IMR-90 (cell line): Measurements from ENCODE around the gene SLC2A11. TPM values are rescaled to one million over a fixed set of nuclear protein-coding genes. Genes with fewer than 3 reads are reported as not detected.

Source experiments
- ATAC-seq: fragments of 200-7000 bp; cut with Tn5 transposase; 2 replicates; pipeline ENCODE4 v1.9.1; 2020; ENCODE audit warnings: low read depth, mild to moderate bottlenecking, moderate library complexity
- BruUV-seq: library from RNA; stranded (reverse); fragments of 400-500 nt; replicated peaks from 2 replicates; lab custom pipeline; 2021; lab: Mats Ljungman, UMichigan
- CTCF ChIA-PET: fragments of 300-600 bp; formaldehyde crosslinking; extraction: SDS; loops from one replicate; lab custom pipeline; 2021; ENCODE audit warnings: antibody characterized with exemption; lab: Yijun Ruan, JAX
- POLR2A ChIA-PET: fragments of 300-600 bp; sonication (Branson Sonifier 250); formaldehyde crosslinking; loops from one replicate; lab custom pipeline; 2022; ENCODE audit warnings: antibody characterized with exemption; ENCODE audit not compliant: unreplicated experiment; lab: Charles Lee
- DNase-seq: peaks from one replicate; pipeline ENCODE4 v3.0.0; 2013
- H2AFZ ChIP-seq: replicated peaks from 2 replicates; pipeline ENCODE3; 2013; ENCODE audit warnings: low read length, mild to moderate bottlenecking; ENCODE audit not compliant: poor library complexity
- H2AK5ac ChIP-seq: 2 replicates; pipeline ENCODE4 v1.6.1; 2013; ENCODE audit warnings: low read depth, low read length, inconsistent platforms
- H2AK9ac ChIP-seq: replicated peaks from 2 replicates; pipeline ENCODE3; 2013; ENCODE audit warnings: mild to moderate bottlenecking, low read depth, low read length, moderate library complexity; ENCODE audit not compliant: poor library complexity
- H2BK120ac ChIP-seq: 2 replicates; pipeline ENCODE4 v1.6.1; 2013; ENCODE audit warnings: low read depth, low read length, inconsistent platforms
- H2BK15ac ChIP-seq: 3 replicates; pipeline ENCODE4 v1.6.1; 2013; ENCODE audit warnings: low read depth, low read length, inconsistent platforms
- H2BK20ac ChIP-seq: 2 replicates; pipeline ENCODE4 v1.6.1; 2013; ENCODE audit warnings: low read depth, mild to moderate bottlenecking, inconsistent platforms, low read length, moderate library complexity
- H2BK5ac ChIP-seq: 2 replicates; pipeline ENCODE4 v1.6.1; 2013; ENCODE audit warnings: mild to moderate bottlenecking, low read depth, low read length, inconsistent platforms; ENCODE audit not compliant: poor library complexity, severe bottlenecking
- H3K14ac ChIP-seq: replicated peaks from 2 replicates; pipeline ENCODE4 v1.6.1; 2013; ENCODE audit warnings: low read depth, low read length, inconsistent platforms
- H3K18ac ChIP-seq: 2 replicates; pipeline ENCODE4 v1.6.1; 2013; ENCODE audit warnings: low read depth, low read length, control low read depth
- H3K23ac ChIP-seq: 2 replicates; pipeline ENCODE4 v1.6.1; 2013; ENCODE audit warnings: low read depth, low read length, inconsistent platforms
- H3K27ac ChIP-seq: 2 replicates; pipeline ENCODE4 v1.5.1; 2013; ENCODE audit warnings: mild to moderate bottlenecking, control low read depth, low read length; ENCODE audit not compliant: insufficient read depth
- H3K27me3 ChIP-seq: 2 replicates; pipeline ENCODE4 v1.6.1; 2013; ENCODE audit warnings: low read length; ENCODE audit not compliant: control insufficient read depth, insufficient read depth
- H3K36me3 ChIP-seq: 2 replicates; pipeline ENCODE4 v1.6.1; 2013; ENCODE audit warnings: low read length, mixed read lengths; ENCODE audit not compliant: control insufficient read depth, insufficient read depth
- H3K4ac ChIP-seq: 2 replicates; pipeline ENCODE4 v1.6.1; 2013; ENCODE audit warnings: low read depth, low read length, inconsistent platforms
- H3K4me1 ChIP-seq: 2 replicates; pipeline ENCODE4 v1.6.1; 2013; ENCODE audit warnings: low read length, mixed read lengths; ENCODE audit not compliant: control insufficient read depth, insufficient read depth
- H3K4me2 ChIP-seq: 2 replicates; pipeline ENCODE4 v1.6.1; 2013; ENCODE audit warnings: low read depth, mild to moderate bottlenecking, control low read depth, low read length, moderate library complexity
- H3K4me3 ChIP-seq: 2 replicates; pipeline ENCODE4 v1.5.1; 2013; ENCODE audit warnings: low read depth, mild to moderate bottlenecking, control low read depth, low read length, moderate library complexity; ENCODE audit not compliant: insufficient read depth
- H3K56ac ChIP-seq: 2 replicates; pipeline ENCODE4 v1.6.1; 2013; ENCODE audit warnings: low read length, inconsistent platforms; ENCODE audit not compliant: insufficient read depth; ENCODE audit errors: extremely low read depth
- H3K79me1 ChIP-seq, 2 experiments: 2 replicates each; pipeline ENCODE4 v1.6.1; 2013; ENCODE audit warnings: low read length in 2 of 2, inconsistent platforms in 1 of 2, low read depth in 1 of 2
- H3K9ac ChIP-seq: 2 replicates; pipeline ENCODE4 v1.6.1; 2013; ENCODE audit warnings: low read depth, low read length, control low read depth
- H3K9me1 ChIP-seq: 2 replicates; pipeline ENCODE4 v1.6.1; 2013; ENCODE audit warnings: low read length, inconsistent platforms; ENCODE audit not compliant: insufficient read depth
- H3K9me3 ChIP-seq: 2 replicates; pipeline ENCODE4 v1.6.1; 2013; ENCODE audit warnings: low read length; ENCODE audit not compliant: control insufficient read depth, insufficient read depth
- H4K20me1 ChIP-seq: 2 replicates; pipeline ENCODE4 v1.6.1; 2013; ENCODE audit warnings: low read length, inconsistent platforms; ENCODE audit not compliant: insufficient read depth
- H4K5ac ChIP-seq: 2 replicates; pipeline ENCODE4 v1.6.1; 2013; ENCODE audit warnings: mild to moderate bottlenecking, low read depth, low read length, control low read depth
- H4K8ac ChIP-seq, 2 experiments: 2 replicates each; pipeline ENCODE4 v1.6.1; 2013; ENCODE audit warnings: low read depth in 2 of 2, low read length in 2 of 2, control low read depth in 1 of 2, inconsistent platforms in 1 of 2
- H4K91ac ChIP-seq: 2 replicates; pipeline ENCODE4 v1.6.1; 2013; ENCODE audit warnings: low read depth, low read length, inconsistent platforms; ENCODE audit not compliant: insufficient read depth
- BHLHE40 ChIP-seq: fragments of 150-350 bp; IDR thresholded peaks from 2 replicates; pipeline ENCODE4 v1.6.1; 2016; ENCODE audit warnings: mild to moderate bottlenecking, low read depth, low read length
- CEBPB ChIP-seq: IDR thresholded peaks from 2 replicates; pipeline ENCODE4 v1.6.1; 2012; ENCODE audit warnings: low read depth, low read length, improper control_type of control experiment
- CHD1 ChIP-seq: IDR thresholded peaks from 2 replicates; pipeline ENCODE4 v1.6.1; 2012; ENCODE audit warnings: low read depth, low read length, improper control_type of control experiment
- CTCF ChIP-seq: conservative IDR thresholded peaks from 2 replicates; pipeline ENCODE4 v1.5.1; 2012; ENCODE audit warnings: mild to moderate bottlenecking, low read depth, low read length, improper control_type of control experiment
- ELK1 ChIP-seq: fragments of 150-350 bp; IDR thresholded peaks from 2 replicates; pipeline ENCODE4 v1.6.1; 2016; ENCODE audit warnings: low read depth, mild to moderate bottlenecking, low read length, moderate library complexity, borderline replicate concordance
- FOS ChIP-seq: fragments of 150-350 bp; IDR thresholded peaks from 2 replicates; pipeline ENCODE4 v1.6.1; 2016; ENCODE audit warnings: low read depth, low read length
- MAFK ChIP-seq: IDR thresholded peaks from 2 replicates; pipeline ENCODE4 v1.6.1; 2012; ENCODE audit warnings: low read depth, low read length, improper control_type of control experiment
- MAZ ChIP-seq: IDR thresholded peaks from 2 replicates; pipeline ENCODE4 v1.6.1; 2012; ENCODE audit warnings: low read depth, mild to moderate bottlenecking, low read length, improper control_type of control experiment, moderate library complexity, borderline replicate concordance
- MXI1 ChIP-seq: IDR thresholded peaks from 2 replicates; pipeline ENCODE4 v1.6.1; 2012; ENCODE audit warnings: low read depth, mild to moderate bottlenecking, low read length, moderate library complexity, borderline replicate concordance
- NFE2L2 ChIP-seq: fragments of 150-350 bp; IDR thresholded peaks from 2 replicates; pipeline ENCODE4 v1.6.1; 2016; ENCODE audit warnings: low read depth, mild to moderate bottlenecking, low read length
- POLR2A ChIP-seq: IDR thresholded peaks from 2 replicates; pipeline ENCODE4 v1.6.1; 2012; ENCODE audit warnings: mild to moderate bottlenecking, low read depth, low read length
- RAD21 ChIP-seq: IDR thresholded peaks from 2 replicates; pipeline ENCODE4 v1.6.1; 2012; ENCODE audit warnings: low read length, improper control_type of control experiment
- RCOR1 ChIP-seq: IDR thresholded peaks from 2 replicates; pipeline ENCODE4 v1.6.1; 2012; ENCODE audit warnings: mild to moderate bottlenecking, low read length, improper control_type of control experiment; ENCODE audit not compliant: insufficient replicate concordance
- RFX5 ChIP-seq: IDR thresholded peaks from 2 replicates; pipeline ENCODE4 v1.8.0; 2012; ENCODE audit warnings: low read depth, mild to moderate bottlenecking, low read length, moderate library complexity
- SMC3 ChIP-seq: fragments of 150-350 bp; IDR thresholded peaks from 2 replicates; pipeline ENCODE4 v1.6.1; 2016; ENCODE audit warnings: low read depth, mild to moderate bottlenecking, antibody characterized with exemption, low read length, moderate library complexity
- USF2 ChIP-seq: fragments of 150-350 bp; IDR thresholded peaks from 2 replicates; pipeline ENCODE4 v1.6.1; 2017; ENCODE audit warnings: mild to moderate bottlenecking, antibody characterized with exemption, low read length, low read depth
- WGBS, 2 experiments: methylation state at CpG; one replicate each; pipeline versions ENCODE4 v1.1.5 to v1.1.7; 2013; ENCODE audit warnings: missing lambda C conversion rate in 2 of 2; ENCODE audit not compliant: insufficient read length in 1 of 2; ENCODE audit errors: extremely low coverage in 2 of 2; 5-methylcytosine and 5-hydroxymethylcytosine counted together
- dilution Hi-C: fragments of 300-500 bp; cut with HindIII; formaldehyde crosslinking; loops from one replicate; pipeline ENCODE4 v1.14.3; 2018; ENCODE audit warnings: low sequenced_read_pairs; ENCODE audit not compliant: unreplicated experiment
- in situ Hi-C: fragments of 300-500 bp; cut with MboI; formaldehyde crosslinking; loops from 3 replicates; pipeline ENCODE4 v1.14.3; 2019; ENCODE audit warnings: low sequenced_read_pairs, inconsistent platforms, mixed read lengths
- intact Hi-C: fragments of 100-400 bp; cut with micrococcal nuclease; formaldehyde crosslinking; loops from 2 replicates; pipeline ENCODE4 v1.10.0; 2022
- polyA plus RNA-seq, 3 experiments: library from polyadenylated mRNA; depleted of rRNA; stranded (reverse); fragments of >200 nt; gene quantifications; 2 replicates each; pipeline ENCODE4 v1.2.3, GENCODE V29; 2012; ENCODE audit warnings: low replicate concordance in 1 of 3
- total RNA-seq: library from RNA; depleted of rRNA; stranded (reverse); fragments of >200 nt; gene quantifications from 2 replicates; pipeline ENCODE4 v1.2.3, GENCODE V29; 2012

Gene SLC2A11
- total and polyA plus RNA-seq, 2 of the 4 experiments (the other 2 are of a cell fraction) = 3.2 to 8.7 TPM

- Histone ChIP-seq H2BK15ac (no peak overlapping the region), H2AK9ac (peak overlapping the region; percentile 42), H3K27me3 (no peaks in the 10 kb centered on the region), H4K5ac (no peak overlapping the region), H4K8ac (no peak overlapping the region), H4K20me1 (no peaks in the 10 kb centered on the region), H3K14ac (no peak overlapping the region), H3K4me1 (no peaks in the 10 kb centered on the region), H2BK20ac (no peak overlapping the region), H3K9me3 (no peaks in the 10 kb centered on the region), H2AK5ac (no peak overlapping the region), H3K4me3 (no peak overlapping the region), H3K79me1 (no peaks in the 10 kb centered on the region), H3K4me2 (no peak overlapping the region), H2BK5ac (no peak overlapping the region), H3K9me1 (peaks cover 4% of the 10 kb centered on the region; the same call in 1 of the 2 replicates), H3K4ac (no peak overlapping the region), H3K23ac (no peak overlapping the region), H3K36me3 (peaks cover 1% of the 10 kb centered on the region; the same call in 1 of the 2 replicates), H4K91ac (no peak overlapping the region), H3K18ac (no peak overlapping the region), H2AFZ (no peak overlapping the region), H3K9ac (no peak overlapping the region), H2BK120ac (no peak overlapping the region), H3K56ac (no peak overlapping the region), H3K27ac (no peak overlapping the region)
- intact Hi-C loops (no loop called here), in situ Hi-C loops (no loop called here), dilution Hi-C loops (no loop called here)
- ATAC-seq = no peak
- no TSS peak for BruUV-seq
- POLR2A ChIA-PET = no interaction called here
- 93% methylated on average over 7 of the region's 20 CpGs; no CpG with 5 or more reads in 1 of the 2 experiments for WGBS, 2 experiments
- no peak for TF ChIP-seq POLR2A
- TF ChIP-seq NFE2L2 = no peak
- TF ChIP-seq ELK1 = no peak
- TF ChIP-seq MAFK = no peak
- no peak for TF ChIP-seq MAZ
- no peak for TF ChIP-seq RAD21
- TF ChIP-seq RCOR1 = no peak
- TF ChIP-seq FOS = no peak
- TF ChIP-seq MXI1 = no peak
- TF ChIP-seq CEBPB = no peak
- TF ChIP-seq RFX5 = no peak
- no peak for TF ChIP-seq CTCF
- no peak for TF ChIP-seq SMC3
- TF ChIP-seq CHD1 = no peak
- no peak for TF ChIP-seq USF2
- no peak for TF ChIP-seq BHLHE40
- DNase-seq = no peak
- CTCF ChIA-PET = no interaction called here
Observed at GRCh38 chr22:23882370-23882769, 24.7 kb downstream of the SLC2A11 start.
